WTC11 (cell line): ENCODE measurements around the gene CAT. TPM values are rescaled to one million over a fixed set of nuclear protein-coding genes. Genes with fewer than 3 reads are reported as not detected.

ENCODE experiments used
- ATAC-seq: fragments of 200-7000 bp; cut with Tn5 transposase; 2 replicates; pipeline ENCODE4 v1.10.0; 2021; ENCODE audit warnings: mild to moderate bottlenecking, moderate library complexity
- CTCF ChIA-PET: fragments of 300-600 bp; sonication (Branson Sonifier 250); formaldehyde crosslinking; loops from one replicate; lab custom pipeline; 2021; ENCODE audit warnings: antibody characterized with exemption; lab: Charles Lee
- POLR2A ChIA-PET: fragments of 350-600 bp; sonication (Branson Sonifier 250); formaldehyde crosslinking; loops from one replicate; lab custom pipeline; 2021; ENCODE audit warnings: antibody characterized with exemption; lab: Charles Lee
- DNase-seq: peaks from one replicate; pipeline ENCODE4 v3.0.0; 2021; ENCODE audit warnings: low spot score
- H3K27ac Mint-ChIP-seq: 2 replicates; pipeline ENCODE4 v1.8.0; 2021; ENCODE audit warnings: mixed read lengths
- H3K27me3 Mint-ChIP-seq: 2 replicates; pipeline ENCODE4 v1.8.0; 2021; ENCODE audit warnings: low read depth, mild to moderate bottlenecking, moderate library complexity, mixed read lengths
- H3K36me3 Mint-ChIP-seq: 2 replicates; pipeline ENCODE4 v1.8.0; 2021; ENCODE audit warnings: mixed read lengths
- H3K4me1 Mint-ChIP-seq: 2 replicates; pipeline ENCODE4 v1.8.0; 2022; ENCODE audit warnings: mixed read lengths
- H3K4me3 Mint-ChIP-seq: 2 replicates; pipeline ENCODE4 v1.8.0; 2021; ENCODE audit warnings: mild to moderate bottlenecking, moderate library complexity, mixed read lengths
- H3K9me3 Mint-ChIP-seq: 2 replicates; pipeline ENCODE4 v1.8.0; 2021; ENCODE audit warnings: mixed read lengths
- ATF1 ChIP-seq: sonication (generic); formaldehyde crosslinking; IDR thresholded peaks from 2 replicates; pipeline ENCODE4 v1.8.1; 2023; ENCODE audit warnings: mild to moderate bottlenecking, moderate library complexity, missing genetic modification reagents
- E2F5 ChIP-seq: sonication (generic); formaldehyde crosslinking; IDR thresholded peaks from 2 replicates; pipeline ENCODE4 v1.8.1; 2022; ENCODE audit warnings: mild to moderate bottlenecking, moderate library complexity, missing genetic modification reagents
- EMX1 ChIP-seq: fragments of 250-450 bp; sonication (Bioruptor Pico); IDR thresholded peaks from 2 replicates; pipeline ENCODE4 v1.8.0; 2021; ENCODE audit warnings: mild to moderate bottlenecking
- ESRRA ChIP-seq: sonication (generic); formaldehyde crosslinking; IDR thresholded peaks from 2 replicates; pipeline ENCODE4 v1.8.1; 2022; ENCODE audit warnings: mild to moderate bottlenecking, missing genetic modification reagents, borderline replicate concordance
- FOXP4 ChIP-seq: sonication (generic); formaldehyde crosslinking; IDR thresholded peaks from 2 replicates; pipeline ENCODE4 v1.8.0; 2022; ENCODE audit warnings: mild to moderate bottlenecking, missing genetic modification reagents
- KAT7 ChIP-seq: sonication (generic); formaldehyde crosslinking; IDR thresholded peaks from 2 replicates; pipeline ENCODE4 v1.8.1; 2023; ENCODE audit warnings: missing genetic modification reagents, mild to moderate bottlenecking, borderline replicate concordance
- MYBL2 ChIP-seq: sonication (generic); formaldehyde crosslinking; IDR thresholded peaks from 2 replicates; pipeline ENCODE4 v1.8.1; 2023; ENCODE audit warnings: mild to moderate bottlenecking, moderate library complexity, missing genetic modification reagents
- OVOL2 ChIP-seq: fragments of 250-450 bp; sonication (Bioruptor Pico); IDR thresholded peaks from 2 replicates; pipeline ENCODE4 v1.9.0; 2021; ENCODE audit warnings: mild to moderate bottlenecking, borderline replicate concordance
- PRDM15 ChIP-seq: sonication (generic); formaldehyde crosslinking; IDR thresholded peaks from 2 replicates; pipeline ENCODE4 v1.8.0; 2022; ENCODE audit warnings: missing genetic modification reagents
- SMAD3 ChIP-seq: sonication (generic); formaldehyde crosslinking; IDR thresholded peaks from 2 replicates; pipeline ENCODE4 v1.8.0; 2022; ENCODE audit warnings: missing genetic modification reagents, mild to moderate bottlenecking, borderline replicate concordance
- SMAD4 ChIP-seq: sonication (generic); formaldehyde crosslinking; IDR thresholded peaks from 2 replicates; pipeline ENCODE4 v1.8.0; 2022; ENCODE audit warnings: mild to moderate bottlenecking, missing genetic modification reagents
- SOX15 ChIP-seq: fragments of 250-450 bp; sonication (Bioruptor Pico); IDR thresholded peaks from 2 replicates; pipeline ENCODE4 v1.9.0; 2021; ENCODE audit warnings: mild to moderate bottlenecking
- STAT6 ChIP-seq: sonication (generic); formaldehyde crosslinking; conservative IDR thresholded peaks from 2 replicates; pipeline ENCODE4 v1.8.1; 2023; ENCODE audit warnings: mild to moderate bottlenecking, low read depth, missing genetic modification reagents, moderate library complexity
- TCF7 ChIP-seq: sonication (generic); formaldehyde crosslinking; IDR thresholded peaks from 2 replicates; pipeline ENCODE4 v1.8.0; 2022; ENCODE audit warnings: mild to moderate bottlenecking, low read depth, missing genetic modification reagents, moderate library complexity
- TEAD4 ChIP-seq: sonication (generic); formaldehyde crosslinking; IDR thresholded peaks from 2 replicates; pipeline ENCODE4 v1.8.0; 2022; ENCODE audit warnings: mild to moderate bottlenecking, missing genetic modification reagents
- ZMAT4 ChIP-seq: fragments of 250-450 bp; sonication (Bioruptor Pico); IDR thresholded peaks from 2 replicates; pipeline ENCODE4 v1.9.0; 2021; ENCODE audit warnings: mild to moderate bottlenecking
- ZNF138 ChIP-seq: sonication (generic); formaldehyde crosslinking; conservative IDR thresholded peaks from 2 replicates; pipeline ENCODE4 v1.8.1; 2022; ENCODE audit warnings: mild to moderate bottlenecking, moderate library complexity, missing genetic modification reagents
- ZNF317 ChIP-seq: sonication (generic); formaldehyde crosslinking; IDR thresholded peaks from 2 replicates; pipeline ENCODE4 v1.8.1; 2023; ENCODE audit warnings: low read depth, mild to moderate bottlenecking, moderate library complexity, missing genetic modification reagents, borderline replicate concordance
- ZNF396 ChIP-seq: fragments of 250-450 bp; sonication (Bioruptor Pico); IDR thresholded peaks from 2 replicates; pipeline ENCODE4 v1.8.0; 2021; ENCODE audit warnings: mild to moderate bottlenecking, moderate library complexity, borderline replicate concordance
- ZNF416 ChIP-seq: fragments of 250-450 bp; sonication (Bioruptor Pico); IDR thresholded peaks from 2 replicates; pipeline ENCODE4 v1.9.0; 2021; ENCODE audit warnings: mild to moderate bottlenecking, inconsistent platforms
- ZNF423 ChIP-seq: fragments of 250-450 bp; sonication (Bioruptor Pico); IDR thresholded peaks from 2 replicates; pipeline ENCODE4 v2.1.2; 2022; ENCODE audit warnings: mild to moderate bottlenecking, moderate library complexity
- ZSCAN18 ChIP-seq: fragments of 250-450 bp; sonication (Bioruptor Pico); IDR thresholded peaks from 2 replicates; pipeline ENCODE4 v2.1.2; 2022; ENCODE audit warnings: mild to moderate bottlenecking, moderate library complexity
- total RNA-seq: library from RNA; stranded (reverse); gene quantifications from 3 replicates; pipeline ENCODE4 v1.2.3, GENCODE V29; 2021

The CAT gene
- total RNA-seq, 1 experiment from 2014 or later: 9.3 TPM

- TF ChIP-seq FOXP4 (CRISPR knock-in tag): no peak
- no peak for TF ChIP-seq PRDM15
- no peak for TF ChIP-seq ZNF138 (CRISPR knock-in tag)
- TF ChIP-seq ZNF423 (CRISPR knock-in tag): no peak
- no peak for TF ChIP-seq SOX15 (CRISPR knock-in tag)
Measured at GRCh38 chr11:34509336-34509876, 70.7 kb downstream of the CAT start (continued).

GRCh38 chr11:34510218-34510617 lies 71.5 kb downstream of the CAT start:
- CTCF ChIA-PET: no interaction called here
- no peaks in the 10 kb centered on the region for H3K27me3 Mint-ChIP-seq

More at GRCh38 chr11:34510218-34510617, 71.5 kb downstream of the CAT start:
- Mint-ChIP-seq H3K9me3 (no peaks in the 10 kb centered on the region), H3K4me3 (no peak overlapping the region), H3K27ac (no peak overlapping the region), H3K4me1 (peaks cover 16% of the 10 kb centered on the region), H3K36me3 (no peaks in the 10 kb centered on the region)
- TF ChIP-seq TEAD4 (CRISPR knock-in tag) (no peak), STAT6 (CRISPR knock-in tag) (no peak), MYBL2 (CRISPR knock-in tag) (no peak), ZNF416 (CRISPR knock-in tag) (no peak), SMAD3 (CRISPR knock-in tag) (no peak), KAT7 (CRISPR knock-in tag) (no peak), ZSCAN18 (no peak), SMAD4 (CRISPR knock-in tag) (no peak), ESRRA (CRISPR knock-in tag) (no peak), E2F5 (CRISPR knock-in tag) (no peak), ZNF396 (CRISPR knock-in tag) (no peak), TCF7 (CRISPR knock-in tag) (no peak), OVOL2 (CRISPR knock-in tag) (no peak), ATF1 (CRISPR knock-in tag) (no peak), ZNF138 (CRISPR knock-in tag) (no peak), EMX1 (CRISPR knock-in tag) (no peak), ZNF317 (no peak), ZMAT4 (CRISPR knock-in tag) (no peak)
- no peak for DNase-seq
- POLR2A ChIA-PET: no interaction called here
- ATAC-seq: no peak
